Neural crest cell (in vitro differentiated cells): ENCODE results near the gene NT5M. TPM values are rescaled to one million over a fixed set of nuclear protein-coding genes. Genes with fewer than 3 reads are reported as not detected.
"Not testable (repeated sequence)": the region's sequence is repeated elsewhere in the genome, so short reads cannot be mapped to it uniquely, and the experiment has no call there.

Experiments used
- DNase-seq: peaks from one replicate; pipeline ENCODE4 v3.0.0; 2021; ENCODE audit warnings: low read depth, mixed read lengths, low spot score
- H3K27ac Mint-ChIP-seq: one replicate; pipeline ENCODE4 v1.8.0; 2021; ENCODE audit warnings: mild to moderate bottlenecking, mixed read lengths; ENCODE audit not compliant: unreplicated experiment
- H3K27me3 Mint-ChIP-seq: 2 replicates; pipeline ENCODE4 v1.8.0; 2021; ENCODE audit warnings: low read depth, mild to moderate bottlenecking, mixed read lengths
- H3K36me3 Mint-ChIP-seq: 2 replicates; pipeline ENCODE4 v1.8.0; 2021; ENCODE audit warnings: low read depth, mild to moderate bottlenecking, mixed read lengths
- H3K4me1 Mint-ChIP-seq: 2 replicates; pipeline ENCODE4 v1.8.0; 2021; ENCODE audit warnings: mixed read lengths
- H3K4me3 Mint-ChIP-seq: one replicate; pipeline ENCODE4 v1.8.0; 2021; ENCODE audit warnings: mild to moderate bottlenecking, mixed read lengths
- H3K9me3 Mint-ChIP-seq: 2 replicates; pipeline ENCODE4 v1.8.0; 2021; ENCODE audit warnings: mixed read lengths
- CTCF ChIP-seq: fragments of 200-600 bp; sonication (generic); conservative IDR thresholded peaks from 2 replicates; pipeline ENCODE4 v1.5.0; 2021; ENCODE audit warnings: antibody characterized with exemption, mild to moderate bottlenecking
- total RNA-seq: library from RNA; stranded (reverse); gene quantifications from 2 replicates; pipeline ENCODE4 v1.2.1, GENCODE V29; 2021

Gene NT5M
- total RNA-seq, 1 donor from 2014 or later: 10.3 TPM

- no peak for TF ChIP-seq CTCF
- H3K36me3 Mint-ChIP-seq: no peaks in the 10 kb centered on the region
- H3K27ac Mint-ChIP-seq: peak overlapping the region; percentile 30
- H3K27me3 Mint-ChIP-seq: no peaks in the 10 kb centered on the region
- H3K4me1 Mint-ChIP-seq: peaks cover 31% of the 10 kb centered on the region
- no peak overlapping the region for H3K4me3 Mint-ChIP-seq
- no peaks in the 10 kb centered on the region for H3K9me3 Mint-ChIP-seq
- no peak for DNase-seq
Measured at GRCh38 chr17:17379197-17379991, 76.2 kb downstream of the NT5M start.

- Mint-ChIP-seq H3K4me1 (peaks cover 36% of the 10 kb centered on the region), H3K27ac (no peak overlapping the region), H3K9me3 (no peaks in the 10 kb centered on the region), H3K36me3 (no peaks in the 10 kb centered on the region), H3K4me3 (no peak overlapping the region), H3K27me3 (no peaks in the 10 kb centered on the region)
- no peak for TF ChIP-seq CTCF
- no peak for DNase-seq
Measured at GRCh38 chr17:17380145-17380925, 77.2 kb downstream of the NT5M start.

- H3K27me3 Mint-ChIP-seq: no peaks in the 10 kb centered on the region
- no peak for DNase-seq
- H3K36me3 Mint-ChIP-seq: no peaks in the 10 kb centered on the region
- H3K9me3 Mint-ChIP-seq: no peaks in the 10 kb centered on the region
- TF ChIP-seq CTCF: no peak
- no peak overlapping the region for H3K4me3 Mint-ChIP-seq
- H3K27ac Mint-ChIP-seq: no peak overlapping the region
- H3K4me1 Mint-ChIP-seq: peaks cover 46% of the 10 kb centered on the region
Measured at GRCh38 chr17:17381446-17382064, 78.4 kb downstream of the NT5M start.

GRCh38 chr17:17382065-17382459 is 78.9 kb downstream of the NT5M start:
- H3K9me3 Mint-ChIP-seq: no peaks in the 10 kb centered on the region
- TF ChIP-seq CTCF: no peak
- H3K4me3 Mint-ChIP-seq: no peak overlapping the region
- no peak overlapping the region for H3K27ac Mint-ChIP-seq
- peaks cover 51% of the 10 kb centered on the region for H3K4me1 Mint-ChIP-seq
- no peaks in the 10 kb centered on the region for H3K27me3 Mint-ChIP-seq
- no peaks in the 10 kb centered on the region for H3K36me3 Mint-ChIP-seq
- no peak for DNase-seq

- TF ChIP-seq CTCF: no peak
- no peak overlapping the region for H3K27ac Mint-ChIP-seq
- no peak for DNase-seq
- no peak overlapping the region for H3K4me3 Mint-ChIP-seq
- H3K27me3 Mint-ChIP-seq: no peaks in the 10 kb centered on the region
- peaks cover 55% of the 10 kb centered on the region for H3K4me1 Mint-ChIP-seq
- no peaks in the 10 kb centered on the region for H3K9me3 Mint-ChIP-seq
- H3K36me3 Mint-ChIP-seq: no peaks in the 10 kb centered on the region
Measured at GRCh38 chr17:17382971-17383370, 79.8 kb downstream of the NT5M start.

GRCh38 chr17:17383431-17384290 is 80.5 kb downstream of the NT5M start:
- H3K36me3 Mint-ChIP-seq, H3K27me3 Mint-ChIP-seq, DNase-seq, H3K4me3 Mint-ChIP-seq, H3K9me3 Mint-ChIP-seq, H3K27ac Mint-ChIP-seq: not testable (repeated sequence)
- H3K4me1 Mint-ChIP-seq: peaks cover 55% of the 10 kb centered on the region
